GM12878 (cell line): Measurements from ENCODE around the gene ANKRD13B.

Source experiments
- PML ChIP-seq: IDR thresholded peaks from 2 replicates; pipeline ENCODE4 v1.6.1; 2012; ENCODE audit warnings: low read length, inconsistent platforms
- TBL1XR1 ChIP-seq: IDR thresholded peaks from 2 replicates; pipeline ENCODE4 v1.6.1; 2012; ENCODE audit warnings: low read depth, low read length, improper control_type of control experiment

DNA sequence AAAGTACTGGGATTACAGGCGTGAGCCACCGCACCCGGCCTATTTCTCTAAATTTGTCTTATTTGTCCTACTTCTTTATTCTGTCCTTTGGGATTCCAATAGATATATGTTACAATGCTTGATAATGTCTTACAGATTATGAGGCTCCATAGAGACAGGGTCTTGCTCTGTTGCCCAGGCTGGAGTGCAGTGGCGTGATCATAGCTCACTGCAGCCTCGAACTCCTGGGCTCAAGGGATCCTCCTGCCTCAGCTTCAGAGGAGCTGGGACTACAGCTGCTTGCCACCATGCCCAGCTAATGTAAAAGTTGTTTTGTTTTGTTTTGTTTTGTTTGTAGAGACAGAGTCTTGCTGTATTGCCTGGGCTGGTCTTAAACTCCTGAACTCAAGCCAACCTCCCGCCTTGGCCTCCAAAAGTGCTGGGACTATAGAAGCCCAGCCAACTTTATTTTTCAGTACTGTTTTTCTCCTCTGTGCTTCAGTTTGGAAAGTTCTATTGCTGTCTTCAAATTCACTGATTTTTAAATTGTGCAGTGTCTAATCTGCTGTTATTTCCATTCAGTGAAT, 10.3 kb downstream of the ANKRD13B start:
- no peak for TF ChIP-seq TBL1XR1
- no peak for TF ChIP-seq PML
